ENCODE results near the gene AGPS. TPM values are rescaled to one million over a fixed set of nuclear protein-coding genes. Genes with fewer than 3 reads are reported as not detected.
"Not testable (repeated sequence)": the region's sequence is repeated elsewhere in the genome, so short reads cannot be mapped to it uniquely, and the experiment has no call there.

The AGPS gene
- total RNA-seq, 1 donor from 2014 or later: 26.4 TPM

GRCh38 chr2:177348118-177348654 is 44.4 kb upstream of the AGPS start:
- no peaks in the 10 kb centered on the region for H3K36me3 ChIP-seq
- DNase-seq: no peak
- no peak overlapping the region for H3K4me3 ChIP-seq
- no peaks in the 10 kb centered on the region for H3K9me3 ChIP-seq (replicated peaks)
- no peak for TF ChIP-seq CTCF (IDR thresholded peaks at IDR 0.05; ENCODE audit: borderline replicate concordance)
- no peak overlapping the region for H3K27ac ChIP-seq (replicated peaks)
- intact Hi-C loops (cut with micrococcal nuclease): no loop called here
- peaks cover 11% of the 10 kb centered on the region for H3K4me1 ChIP-seq
- no peaks in the 10 kb centered on the region for H3K27me3 ChIP-seq (ENCODE audit: low read depth)

- no peak overlapping the region for H3K27ac ChIP-seq (replicated peaks)
- no peak for DNase-seq
- H3K9me3 ChIP-seq (replicated peaks): no peaks in the 10 kb centered on the region
- no peak for TF ChIP-seq CTCF (IDR thresholded peaks at IDR 0.05; ENCODE audit: borderline replicate concordance)
- H3K36me3 ChIP-seq: no peaks in the 10 kb centered on the region
- intact Hi-C loops (cut with micrococcal nuclease): no loop called here
- H3K27me3 ChIP-seq (ENCODE audit: low read depth): no peaks in the 10 kb centered on the region
- no peak overlapping the region for H3K4me3 ChIP-seq
- H3K4me1 ChIP-seq: peaks cover 11% of the 10 kb centered on the region
These were observed 43.6 kb upstream of the AGPS start for GRCh38 chr2:177348733-177349693.

DNA sequence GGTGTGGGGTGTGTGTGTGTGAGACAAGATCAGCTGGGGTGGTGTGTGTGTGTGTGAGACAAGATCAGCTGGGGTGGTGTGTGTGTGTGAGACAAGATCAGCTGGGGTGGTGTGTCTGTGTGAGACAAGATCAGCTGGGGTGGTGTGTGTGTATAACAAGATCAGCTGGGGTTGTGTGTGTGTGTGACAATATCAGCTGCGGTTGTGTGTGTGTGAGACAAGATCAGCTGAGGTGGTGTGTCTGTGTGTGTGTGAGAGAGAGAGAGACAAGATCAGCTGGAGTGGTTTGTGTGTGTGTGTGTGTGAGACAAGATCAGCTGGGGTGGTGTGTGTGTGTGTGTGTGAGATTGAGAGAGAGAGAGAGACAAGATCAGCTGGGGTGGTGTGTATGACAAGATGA is 41.9 kb upstream of the AGPS start:
- H3K9me3 ChIP-seq (replicated peaks); DNase-seq; H3K4me3 ChIP-seq; H3K27me3 ChIP-seq (ENCODE audit: low read depth); H3K36me3 ChIP-seq; H3K27ac ChIP-seq (replicated peaks); intact Hi-C loops (cut with micrococcal nuclease): not testable (repeated sequence)
- H3K4me1 ChIP-seq: peaks cover 11% of the 10 kb centered on the region

GRCh38 chr2:177351121-177351520 is 41.5 kb upstream of the AGPS start:
- DNase-seq; H3K27ac ChIP-seq (replicated peaks); H3K9me3 ChIP-seq (replicated peaks); H3K36me3 ChIP-seq; H3K4me3 ChIP-seq; intact Hi-C loops (cut with micrococcal nuclease); H3K27me3 ChIP-seq (ENCODE audit: low read depth): not testable (repeated sequence)
- peaks cover 11% of the 10 kb centered on the region for H3K4me1 ChIP-seq

DNA sequence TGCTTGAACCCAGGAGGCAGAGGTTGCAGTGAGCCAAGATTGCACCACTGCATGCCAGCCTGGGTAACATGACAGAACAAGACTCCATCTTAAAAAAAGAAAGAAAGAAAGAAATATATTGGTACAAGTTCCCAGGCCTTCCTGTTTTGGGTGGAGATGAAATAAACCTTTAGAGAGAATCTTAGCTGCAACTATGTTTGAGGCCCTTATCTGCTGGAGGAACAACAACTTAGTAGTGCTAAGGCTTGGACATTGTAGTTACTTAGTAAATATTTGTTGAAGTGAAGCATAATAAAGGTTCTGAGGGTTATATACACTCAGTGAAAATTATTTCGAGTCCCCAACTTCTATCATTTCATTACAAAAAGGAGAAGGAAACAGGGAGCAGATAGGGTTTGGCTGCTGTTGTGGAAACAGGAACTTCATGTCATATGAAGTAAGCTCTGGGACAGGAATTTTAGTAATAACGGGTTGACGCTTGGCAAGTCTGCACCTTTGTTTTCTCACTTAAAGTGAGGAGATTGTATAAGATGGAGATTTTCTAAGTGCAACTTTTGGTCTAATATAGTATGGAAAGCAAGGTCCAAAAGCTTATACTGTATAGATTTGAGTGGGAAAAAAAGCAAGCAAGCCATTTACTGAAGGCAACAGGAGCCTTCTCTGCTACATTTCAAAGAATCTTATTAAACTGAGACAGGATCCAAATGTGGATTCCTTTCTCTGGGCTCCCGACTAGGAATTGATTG is 40.0 kb upstream of the AGPS start:
- no peak for DNase-seq
- H3K36me3 ChIP-seq: no peaks in the 10 kb centered on the region
- H3K9me3 ChIP-seq (replicated peaks): no peaks in the 10 kb centered on the region
- H3K4me1 ChIP-seq: peaks cover 11% of the 10 kb centered on the region
- intact Hi-C loops (cut with micrococcal nuclease): no loop called here
- H3K27ac ChIP-seq (replicated peaks): peak overlapping the region; percentile 64
- H3K4me3 ChIP-seq: no peak overlapping the region
- H3K27me3 ChIP-seq (ENCODE audit: low read depth): no peaks in the 10 kb centered on the region
- no peak for TF ChIP-seq CTCF (IDR thresholded peaks at IDR 0.05; ENCODE audit: borderline replicate concordance)

- no peak overlapping the region for H3K4me3 ChIP-seq
- no peaks in the 10 kb centered on the region for H3K27me3 ChIP-seq (ENCODE audit: low read depth)
- H3K4me1 ChIP-seq: peaks cover 11% of the 10 kb centered on the region
- intact Hi-C loops (cut with micrococcal nuclease): no loop called here
- DNase-seq: no peak
- no peaks in the 10 kb centered on the region for H3K9me3 ChIP-seq (replicated peaks)
- peak overlapping the region; percentile 64 for H3K27ac ChIP-seq (replicated peaks)
- TF ChIP-seq CTCF (IDR thresholded peaks at IDR 0.05; ENCODE audit: borderline replicate concordance): no peak
- no peaks in the 10 kb centered on the region for H3K36me3 ChIP-seq
These were observed 39.4 kb upstream of the AGPS start for GRCh38 chr2:177353187-177353478.

GRCh38 chr2:177354541-177354940 is 38.0 kb upstream of the AGPS start:
- H3K27ac ChIP-seq (replicated peaks); H3K4me3 ChIP-seq; H3K9me3 ChIP-seq (replicated peaks); intact Hi-C loops (cut with micrococcal nuclease); DNase-seq; H3K27me3 ChIP-seq (ENCODE audit: low read depth); H3K36me3 ChIP-seq: not testable (repeated sequence)
- H3K4me1 ChIP-seq: peaks cover 12% of the 10 kb centered on the region

Measured in left ventricle myocardium inferior (tissue), 1 donor.